ENCODE results near the gene ATP10D. TPM values are rescaled to one million over a fixed set of nuclear protein-coding genes. Genes with fewer than 3 reads are reported as not detected.

Gene ATP10D
- total and polyA plus RNA-seq, 3 donors from 2014 or later: 7.1 to 14.6 (median 7.9) TPM

GRCh38 chr4:47474799-47475198, 10.3 kb upstream of the ATP10D start:
- no peak overlapping the region for H3K27ac ChIP-seq
- H3K4me1 ChIP-seq: no peaks in the 10 kb centered on the region
- no peak for DNase-seq
- no peak for TF ChIP-seq POLR2A (IDR thresholded peaks at IDR 0.05)
- TF ChIP-seq CTCF (IDR thresholded peaks at IDR 0.05): no peak
- no peaks in the 10 kb centered on the region for H3K36me3 ChIP-seq (ENCODE audit: low read depth, missing control alignments)
- intact Hi-C loops (cut with DNase I; ENCODE audit: low total_unique reads): no loop called here
- H3K4me3 ChIP-seq: no peak overlapping the region
- WGBS, 2 donors: 77 to 87% methylated on average over 4 of the region's 4 CpGs
- no peaks in the 10 kb centered on the region for H3K27me3 ChIP-seq
- no peaks in the 10 kb centered on the region for H3K9me3 ChIP-seq

- no peak overlapping the region for H3K27ac ChIP-seq
- TF ChIP-seq POLR2A (IDR thresholded peaks at IDR 0.05): no peak
- TF ChIP-seq CTCF (IDR thresholded peaks at IDR 0.05): no peak
- 80 to 96% methylated on average over 1 of the region's 1 CpG for WGBS, 2 donors
- no peaks in the 10 kb centered on the region for H3K9me3 ChIP-seq
- no peaks in the 10 kb centered on the region for H3K36me3 ChIP-seq (ENCODE audit: low read depth, missing control alignments)
- H3K27me3 ChIP-seq: no peaks in the 10 kb centered on the region
- H3K4me3 ChIP-seq: no peak overlapping the region
- no peaks in the 10 kb centered on the region for H3K4me1 ChIP-seq
- intact Hi-C loops (cut with DNase I; ENCODE audit: low total_unique reads): no loop called here
- DNase-seq: no peak
Measured at GRCh38 chr4:47475411-47475810, 9.7 kb upstream of the ATP10D start.

GRCh38 chr4:47478804-47479203, 6.3 kb upstream of the ATP10D start:
- DNase-seq: no peak
- no peak overlapping the region for H3K4me3 ChIP-seq
- H3K36me3 ChIP-seq (ENCODE audit: low read depth, missing control alignments): no peaks in the 10 kb centered on the region
- WGBS, 2 donors: 91 to 93% methylated on average over 4 of the region's 4 CpGs
- H3K27ac ChIP-seq: no peak overlapping the region
- H3K4me1 ChIP-seq: no peaks in the 10 kb centered on the region
- H3K27me3 ChIP-seq: no peaks in the 10 kb centered on the region
- no peaks in the 10 kb centered on the region for H3K9me3 ChIP-seq
- intact Hi-C loops (cut with DNase I; ENCODE audit: low total_unique reads): no loop called here
- TF ChIP-seq CTCF (IDR thresholded peaks at IDR 0.05): no peak
- TF ChIP-seq POLR2A (IDR thresholded peaks at IDR 0.05): no peak

GRCh38 chr4:47482326-47482725, 2.7 kb upstream of the ATP10D start:
- 81 to 82% methylated on average over 4 of the region's 4 CpGs for WGBS, 2 donors
- TF ChIP-seq POLR2A (IDR thresholded peaks at IDR 0.05) (no peak), CTCF (IDR thresholded peaks at IDR 0.05) (no peak)
- Histone ChIP-seq H3K27me3 (no peaks in the 10 kb centered on the region), H3K4me3 (no peak overlapping the region), H3K27ac (no peak overlapping the region), H3K4me1 (no peaks in the 10 kb centered on the region), H3K9me3 (no peaks in the 10 kb centered on the region), H3K36me3 (ENCODE audit: low read depth, missing control alignments) (no peaks in the 10 kb centered on the region)
- intact Hi-C loops (cut with DNase I; ENCODE audit: low total_unique reads): no loop called here
- DNase-seq: no peak

- Histone ChIP-seq H3K27ac (no peak overlapping the region), H3K4me1 (no peaks in the 10 kb centered on the region), H3K36me3 (ENCODE audit: low read depth, missing control alignments) (no peaks in the 10 kb centered on the region), H3K9me3 (no peaks in the 10 kb centered on the region), H3K4me3 (no peak overlapping the region), H3K27me3 (no peaks in the 10 kb centered on the region)
- intact Hi-C loops (cut with DNase I; ENCODE audit: low total_unique reads): no loop called here
- WGBS, 2 donors: 68 to 71% methylated on average over 3 of the region's 3 CpGs
- no peak for TF ChIP-seq CTCF (IDR thresholded peaks at IDR 0.05)
- no peak for TF ChIP-seq POLR2A (IDR thresholded peaks at IDR 0.05)
- DNase-seq: no peak
Measured at GRCh38 chr4:47483745-47484144, 1.3 kb upstream of the ATP10D start.

Measured in testis (tissue), 3 donors.